GM21528 (cell line): ENCODE results near the gene ATP2B2.

Source experiments
- ATAC-seq: cut with Tn5 transposase; IDR thresholded peaks from one replicate; pipeline ENCODE4 v1.9.1; 2021; ENCODE audit warnings: mild to moderate bottlenecking, moderate library complexity; ENCODE audit not compliant: unreplicated experiment, low FRiP score

The ATP2B2 gene

GRCh38 chr3:10373686-10374261 lies 131.6 kb downstream of the ATP2B2 start:
- no peak for ATAC-seq

- no peak for ATAC-seq
Measured at GRCh38 chr3:10371789-10372188, 133.6 kb downstream of the ATP2B2 start.

- no peak for ATAC-seq
Measured at GRCh38 chr3:10371167-10371566, 134.2 kb downstream of the ATP2B2 start.

- ATAC-seq = no peak
Measured at GRCh38 chr3:10370429-10370828, 135.0 kb downstream of the ATP2B2 start.

GRCh38 chr3:10368512-10368911 lies 136.9 kb downstream of the ATP2B2 start:
- ATAC-seq = no peak

GRCh38 chr3:10367506-10367905 lies 137.9 kb downstream of the ATP2B2 start:
- ATAC-seq = no peak

- ATAC-seq = no peak
Measured at GRCh38 chr3:10366651-10367101, 138.7 kb downstream of the ATP2B2 start.

GRCh38 chr3:10365791-10366190 lies 139.6 kb downstream of the ATP2B2 start:
- ATAC-seq = no peak

GRCh38 chr3:10365316-10365715 lies 140.1 kb downstream of the ATP2B2 start:
- no peak for ATAC-seq

- ATAC-seq = no peak
Measured at GRCh38 chr3:10364806-10365205, 140.6 kb downstream of the ATP2B2 start.

GRCh38 chr3:10363935-10364334 lies 141.5 kb downstream of the ATP2B2 start:
- ATAC-seq = no peak

GRCh38 chr3:10361375-10361774 lies 144.0 kb downstream of the ATP2B2 start:
- no peak for ATAC-seq

GRCh38 chr3:10360478-10360877 lies 144.9 kb downstream of the ATP2B2 start:
- ATAC-seq = no peak

GRCh38 chr3:10359761-10360161 lies 145.6 kb downstream of the ATP2B2 start:
- no peak for ATAC-seq

- ATAC-seq = no peak
Measured at GRCh38 chr3:10358309-10358980, 146.9 kb downstream of the ATP2B2 start.

GRCh38 chr3:10357592-10358308 lies 147.6 kb downstream of the ATP2B2 start:
- ATAC-seq = no peak

GRCh38 chr3:10357095-10357494 lies 148.3 kb downstream of the ATP2B2 start:
- no peak for ATAC-seq

GRCh38 chr3:10356461-10356981 lies 148.9 kb downstream of the ATP2B2 start:
- ATAC-seq = no peak

GRCh38 chr3:10354361-10355015 lies 150.9 kb downstream of the ATP2B2 start:
- ATAC-seq = no peak

GRCh38 chr3:10353661-10354360 lies 151.6 kb downstream of the ATP2B2 start:
- no peak for ATAC-seq
